Measurements from ENCODE around the gene PDPR. TPM values are rescaled to one million over a fixed set of nuclear protein-coding genes. Genes with fewer than 3 reads are reported as not detected.
A peak's percentile ranks its signal among the peaks of the same experiment; 100 is the strongest.

Gene PDPR
- total RNA-seq, 1 experiment from 2014 or later, result 9.4 TPM

DNA sequence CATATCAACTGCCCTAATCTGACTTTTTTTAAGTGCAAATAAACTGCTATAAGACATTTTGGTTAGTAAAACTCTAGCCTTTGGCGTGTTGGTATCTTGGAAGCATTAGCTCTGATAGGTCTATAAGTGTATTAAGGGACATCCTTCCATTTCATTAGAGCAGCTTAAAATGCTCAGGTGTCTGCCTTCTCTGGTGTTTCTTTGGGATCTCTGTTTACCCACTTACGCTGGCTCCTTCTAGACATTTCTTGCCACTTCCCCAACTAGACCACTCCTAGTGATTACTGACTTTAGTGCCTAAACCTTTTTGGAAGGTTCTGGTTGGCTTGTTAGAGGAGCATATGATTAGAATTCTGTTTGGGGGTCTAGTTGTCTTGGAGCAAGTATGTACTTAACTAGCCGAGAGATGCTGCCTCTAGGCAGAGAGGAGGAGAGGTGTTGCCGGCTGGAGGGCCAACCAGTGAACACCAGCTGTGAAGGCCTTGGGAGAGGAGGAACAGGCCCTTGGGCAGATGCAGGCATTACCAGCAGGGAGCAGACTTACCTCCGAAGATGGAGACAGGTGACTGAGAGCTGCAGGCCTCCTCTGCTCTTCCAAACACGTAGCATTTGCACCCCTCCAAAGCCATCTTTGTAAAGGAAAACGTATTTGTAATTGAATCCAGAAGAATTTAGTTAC lies 44.3 kb downstream of the PDPR start:
- ATAC-seq, result no peak

DNA sequence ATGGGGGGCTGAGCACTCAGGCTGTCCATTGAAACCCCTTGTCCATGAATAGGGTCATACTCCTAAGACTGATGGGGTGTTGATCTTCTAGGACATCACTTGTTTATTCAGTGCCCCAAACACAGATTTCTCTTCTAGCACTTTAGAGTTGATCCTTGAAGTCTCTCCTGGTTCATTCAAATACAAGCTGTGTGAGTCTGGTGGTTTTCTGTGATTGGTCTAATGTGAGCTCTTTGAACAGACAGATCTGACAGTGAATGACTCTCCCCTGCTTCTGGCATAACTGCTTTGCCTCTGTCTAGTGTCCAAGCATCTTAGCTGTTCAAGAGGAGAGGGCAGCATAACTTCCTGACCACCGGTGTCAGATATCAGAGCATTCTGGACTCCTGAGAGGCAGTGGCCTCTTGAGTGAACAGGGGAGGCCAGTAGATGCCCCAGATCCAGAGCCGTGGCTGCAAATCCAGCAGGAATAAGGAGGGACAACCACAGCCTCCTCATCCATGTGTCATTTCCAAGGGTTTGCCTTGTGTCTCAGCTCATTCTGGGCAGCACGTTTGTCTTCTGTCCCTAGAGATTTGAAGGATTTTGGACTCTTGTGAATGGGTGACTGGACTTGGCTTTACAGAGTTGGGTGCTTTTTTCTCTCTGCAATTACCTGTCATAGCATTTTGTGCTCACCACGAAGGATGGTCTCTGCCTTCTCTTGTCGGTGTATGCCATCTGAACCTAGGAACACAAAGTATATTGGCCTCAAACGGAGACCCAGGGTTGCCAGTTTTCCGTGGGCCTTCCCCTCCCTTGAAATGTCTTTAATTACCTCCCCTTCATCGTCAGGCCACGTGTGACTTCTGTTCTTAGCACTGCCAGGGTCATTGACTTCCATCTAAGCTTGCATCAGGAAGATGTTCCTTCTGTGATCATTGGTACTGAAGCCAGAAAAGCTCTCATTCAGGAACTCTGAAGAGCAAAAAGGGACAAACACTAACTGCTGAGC lies 45.5 kb downstream of the PDPR start:
- no peak for ATAC-seq
- Histone ChIP-seq H3K36me3 (ENCODE audit: low read depth, low read length) (peaks cover 18% of the 10 kb centered on the region; the same call in 1 of the 2 replicates), H3K27me3 (ENCODE audit: low read length) (no peaks in the 10 kb centered on the region), H3K9me2 (replicated peaks; ENCODE audit: low read length) (no peaks in the 10 kb centered on the region), H3K79me2 (ENCODE audit: low read length) (no peaks in the 10 kb centered on the region), H3K9ac (ENCODE audit: low read length) (no peak overlapping the region), H2AFZ (ENCODE audit: low read length) (no peak overlapping the region), H3K4me3 (ENCODE audit: low read length) (no peak overlapping the region), H4K20me1 (ENCODE audit: low read length) (no peaks in the 10 kb centered on the region), H3K9me3 (ENCODE audit: low read length) (no peaks in the 10 kb centered on the region), H3K4me2 (ENCODE audit: low read length) (no peak overlapping the region), H3K27ac (ENCODE audit: low read length) (no peak overlapping the region), H3K4me1 (ENCODE audit: insufficient read depth, low read length) (peaks cover 15% of the 10 kb centered on the region), H3F3A (ENCODE audit: low read length, unreplicated experiment) (no peaks in the 10 kb centered on the region)
- BruUV-seq (replicated peaks), result TSS peak; percentile 3
- intact Hi-C loops (cut with micrococcal nuclease), result no loop called here
- DNase-seq, result no peak
- ChIA-PET POLR2A (ENCODE audit: unreplicated experiment) (no interaction called here), CTCF (no interaction called here)
- TF ChIP-seq EZH2 (IDR thresholded peaks at IDR 0.05; ENCODE audit: low read length, unreplicated experiment) (no peak), EZH2phosphoT487 (IDR thresholded peaks at IDR 0.05; ENCODE audit: borderline replicate concordance, low read length) (no peak)
- TF ChIP-seq, protein P1, sequence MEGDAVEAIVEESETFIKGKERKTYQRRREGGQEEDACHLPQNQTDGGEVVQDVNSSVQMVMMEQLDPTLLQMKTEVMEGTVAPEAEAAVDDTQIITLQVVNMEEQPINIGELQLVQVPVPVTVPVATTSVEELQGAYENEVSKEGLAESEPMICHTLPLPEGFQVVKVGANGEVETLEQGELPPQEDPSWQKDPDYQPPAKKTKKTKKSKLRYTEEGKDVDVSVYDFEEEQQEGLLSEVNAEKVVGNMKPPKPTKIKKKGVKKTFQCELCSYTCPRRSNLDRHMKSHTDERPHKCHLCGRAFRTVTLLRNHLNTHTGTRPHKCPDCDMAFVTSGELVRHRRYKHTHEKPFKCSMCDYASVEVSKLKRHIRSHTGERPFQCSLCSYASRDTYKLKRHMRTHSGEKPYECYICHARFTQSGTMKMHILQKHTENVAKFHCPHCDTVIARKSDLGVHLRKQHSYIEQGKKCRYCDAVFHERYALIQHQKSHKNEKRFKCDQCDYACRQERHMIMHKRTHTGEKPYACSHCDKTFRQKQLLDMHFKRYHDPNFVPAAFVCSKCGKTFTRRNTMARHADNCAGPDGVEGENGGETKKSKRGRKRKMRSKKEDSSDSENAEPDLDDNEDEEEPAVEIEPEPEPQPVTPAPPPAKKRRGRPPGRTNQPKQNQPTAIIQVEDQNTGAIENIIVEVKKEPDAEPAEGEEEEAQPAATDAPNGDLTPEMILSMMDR (conservative IDR thresholded peaks at IDR 0.05; ENCODE audit: low read depth, low read length), result no peak

More for the DNA sequence above, 44.3 kb downstream of the PDPR start:
- no TSS peak for BruUV-seq (replicated peaks)
- Histone ChIP-seq H3K9me2 (replicated peaks; ENCODE audit: low read length) (no peaks in the 10 kb centered on the region), H3K4me1 (ENCODE audit: insufficient read depth, low read length) (peaks cover 15% of the 10 kb centered on the region), H3K79me2 (ENCODE audit: low read length) (no peaks in the 10 kb centered on the region), H3K27ac (ENCODE audit: low read length) (no peak overlapping the region), H3F3A (ENCODE audit: low read length, unreplicated experiment) (no peaks in the 10 kb centered on the region), H3K4me3 (ENCODE audit: low read length) (no peak overlapping the region), H2AFZ (ENCODE audit: low read length) (no peak overlapping the region), H3K9ac (ENCODE audit: low read length) (no peak overlapping the region), H3K4me2 (ENCODE audit: low read length) (no peak overlapping the region), H3K36me3 (ENCODE audit: low read depth, low read length) (peaks cover 20% of the 10 kb centered on the region), H3K9me3 (ENCODE audit: low read length) (no peaks in the 10 kb centered on the region), H4K20me1 (ENCODE audit: low read length) (no peaks in the 10 kb centered on the region), H3K27me3 (ENCODE audit: low read length) (no peaks in the 10 kb centered on the region)
- peak; percentile 12 for DNase-seq
- POLR2A ChIA-PET (ENCODE audit: unreplicated experiment), result no interaction called here
- TF ChIP-seq EZH2phosphoT487 (IDR thresholded peaks at IDR 0.05; ENCODE audit: borderline replicate concordance, low read length) (no peak), EZH2 (IDR thresholded peaks at IDR 0.05; ENCODE audit: low read length, unreplicated experiment) (no peak)
- TF ChIP-seq, protein P1 (conservative IDR thresholded peaks at IDR 0.05; ENCODE audit: low read depth, low read length), result no peak
- CTCF ChIA-PET, result no interaction called here
- intact Hi-C loops (cut with micrococcal nuclease), result no loop called here

Measured in PC-3 (cell line).